Suprapubic skin (tissue), 4 donors: ENCODE data around the gene MRLN.

Source experiments
- EP300 ChIP-seq: sonication (generic); formaldehyde crosslinking; IDR thresholded peaks from one replicate; pipeline ENCODE4 v1.6.1; 2017; ENCODE audit warnings: antibody characterized with exemption
- POLR2A ChIP-seq, 2 donors: fragments of 450-650 bp; IDR thresholded peaks; one replicate each; pipeline ENCODE4 v1.6.1; 2017; ENCODE audit warnings: antibody characterized with exemption in 2 of 2, mild to moderate bottlenecking in 2 of 2, moderate library complexity in 2 of 2
- POLR2AphosphoS5 ChIP-seq, 3 donors: sonication (generic); formaldehyde crosslinking; IDR thresholded peaks; one replicate each; pipeline ENCODE4 v1.6.1; 2017; ENCODE audit warnings: antibody characterized with exemption in 3 of 3
- TF ChIP-seq, protein P1 (sequence below), 2 donors: fragments of 200-600 bp in 1 of 2; fragments of 450-650 bp in 1 of 2; sonication (generic) in 1 of 2; IDR thresholded peaks; one replicate each; pipeline ENCODE4 v1.5.1; 2016 to 2019; ENCODE audit warnings: antibody characterized with exemption in 2 of 2, mild to moderate bottlenecking in 1 of 2, moderate library complexity in 1 of 2

DNA sequence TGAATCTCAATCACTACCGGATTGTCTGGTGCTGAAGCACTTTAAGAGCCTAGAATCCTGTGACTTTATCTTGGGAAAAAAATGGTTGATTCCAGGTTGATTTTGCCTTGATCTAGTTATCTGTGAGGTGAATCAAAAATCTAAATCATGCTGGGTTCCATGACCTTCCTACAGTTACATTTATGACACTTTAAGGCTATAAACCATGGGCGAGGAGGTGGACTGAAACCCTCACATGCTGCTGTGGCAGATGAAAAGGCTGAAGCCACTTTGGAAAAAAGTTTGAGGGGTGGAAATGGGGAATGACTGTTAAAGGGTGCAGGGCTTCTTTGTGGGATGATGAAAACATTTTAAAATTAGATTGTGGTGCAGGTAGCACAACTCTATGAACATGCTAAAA is 61.1 kb downstream of the MRLN start:
- TF ChIP-seq, protein P1, sequence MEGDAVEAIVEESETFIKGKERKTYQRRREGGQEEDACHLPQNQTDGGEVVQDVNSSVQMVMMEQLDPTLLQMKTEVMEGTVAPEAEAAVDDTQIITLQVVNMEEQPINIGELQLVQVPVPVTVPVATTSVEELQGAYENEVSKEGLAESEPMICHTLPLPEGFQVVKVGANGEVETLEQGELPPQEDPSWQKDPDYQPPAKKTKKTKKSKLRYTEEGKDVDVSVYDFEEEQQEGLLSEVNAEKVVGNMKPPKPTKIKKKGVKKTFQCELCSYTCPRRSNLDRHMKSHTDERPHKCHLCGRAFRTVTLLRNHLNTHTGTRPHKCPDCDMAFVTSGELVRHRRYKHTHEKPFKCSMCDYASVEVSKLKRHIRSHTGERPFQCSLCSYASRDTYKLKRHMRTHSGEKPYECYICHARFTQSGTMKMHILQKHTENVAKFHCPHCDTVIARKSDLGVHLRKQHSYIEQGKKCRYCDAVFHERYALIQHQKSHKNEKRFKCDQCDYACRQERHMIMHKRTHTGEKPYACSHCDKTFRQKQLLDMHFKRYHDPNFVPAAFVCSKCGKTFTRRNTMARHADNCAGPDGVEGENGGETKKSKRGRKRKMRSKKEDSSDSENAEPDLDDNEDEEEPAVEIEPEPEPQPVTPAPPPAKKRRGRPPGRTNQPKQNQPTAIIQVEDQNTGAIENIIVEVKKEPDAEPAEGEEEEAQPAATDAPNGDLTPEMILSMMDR (IDR thresholded peaks at IDR 0.05), result no peak
- TF ChIP-seq POLR2A (IDR thresholded peaks at IDR 0.05) (no peak), EP300 (no peak), POLR2AphosphoS5 (IDR thresholded peaks at IDR 0.05) (no peak)
